WI38 (cell line): ENCODE measurements around the gene RIPOR3.
"Not testable (repeated sequence)": the region's sequence is repeated elsewhere in the genome, so short reads cannot be mapped to it uniquely, and the experiment has no call there.

Experiments
- H3K4me3 ChIP-seq: 2 replicates; pipeline ENCODE4 v1.5.1; 2011; ENCODE audit warnings: low read depth, mild to moderate bottlenecking, control low read depth, low read length
- TF ChIP-seq, protein P1 (sequence below): IDR thresholded peaks from 2 replicates; pipeline ENCODE4 v1.5.1; 2012; ENCODE audit warnings: low read depth, mild to moderate bottlenecking, control low read depth, low read length

The RIPOR3 gene

DNA sequence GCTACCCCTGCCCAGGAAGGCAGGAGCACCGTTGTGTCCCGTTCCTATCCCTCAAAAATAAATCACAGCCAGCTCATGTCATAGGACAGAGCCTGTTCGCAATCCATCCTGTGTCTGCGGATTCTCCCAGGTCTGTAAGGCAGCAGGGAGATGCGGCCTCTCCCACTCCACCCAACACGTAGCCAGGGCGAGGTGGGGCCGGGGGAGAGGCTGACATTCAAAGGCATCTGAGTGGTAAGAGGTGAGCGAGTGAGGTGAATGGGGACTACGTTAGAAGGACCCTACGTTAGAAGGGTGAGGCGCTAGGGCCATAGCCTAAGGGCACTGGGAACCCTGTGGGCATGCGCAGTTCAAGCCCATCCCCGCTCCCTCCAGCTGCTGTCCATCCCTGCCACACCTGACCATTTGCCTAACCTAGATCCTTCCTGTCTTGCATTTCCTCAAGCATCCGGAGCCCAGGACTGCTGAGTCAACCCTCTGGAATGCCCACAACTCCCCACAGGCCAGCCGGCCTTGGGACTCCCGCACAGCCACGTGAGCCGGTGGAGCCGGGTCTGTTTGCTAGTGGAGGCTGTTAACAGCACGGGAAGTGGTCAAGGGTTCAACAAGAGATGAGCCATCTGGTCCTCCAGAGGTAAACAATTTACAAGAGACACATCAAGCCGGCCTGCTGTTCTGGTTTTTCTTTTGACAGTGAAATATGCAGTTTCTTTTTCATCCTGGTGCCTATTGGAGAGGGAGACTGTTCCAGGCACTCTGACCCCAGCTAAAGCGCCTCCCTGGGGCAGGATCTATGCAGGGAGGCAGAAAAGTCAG lies 45.9 kb downstream of the RIPOR3 start:
- TF ChIP-seq, protein P1, sequence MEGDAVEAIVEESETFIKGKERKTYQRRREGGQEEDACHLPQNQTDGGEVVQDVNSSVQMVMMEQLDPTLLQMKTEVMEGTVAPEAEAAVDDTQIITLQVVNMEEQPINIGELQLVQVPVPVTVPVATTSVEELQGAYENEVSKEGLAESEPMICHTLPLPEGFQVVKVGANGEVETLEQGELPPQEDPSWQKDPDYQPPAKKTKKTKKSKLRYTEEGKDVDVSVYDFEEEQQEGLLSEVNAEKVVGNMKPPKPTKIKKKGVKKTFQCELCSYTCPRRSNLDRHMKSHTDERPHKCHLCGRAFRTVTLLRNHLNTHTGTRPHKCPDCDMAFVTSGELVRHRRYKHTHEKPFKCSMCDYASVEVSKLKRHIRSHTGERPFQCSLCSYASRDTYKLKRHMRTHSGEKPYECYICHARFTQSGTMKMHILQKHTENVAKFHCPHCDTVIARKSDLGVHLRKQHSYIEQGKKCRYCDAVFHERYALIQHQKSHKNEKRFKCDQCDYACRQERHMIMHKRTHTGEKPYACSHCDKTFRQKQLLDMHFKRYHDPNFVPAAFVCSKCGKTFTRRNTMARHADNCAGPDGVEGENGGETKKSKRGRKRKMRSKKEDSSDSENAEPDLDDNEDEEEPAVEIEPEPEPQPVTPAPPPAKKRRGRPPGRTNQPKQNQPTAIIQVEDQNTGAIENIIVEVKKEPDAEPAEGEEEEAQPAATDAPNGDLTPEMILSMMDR, result no peak

DNA sequence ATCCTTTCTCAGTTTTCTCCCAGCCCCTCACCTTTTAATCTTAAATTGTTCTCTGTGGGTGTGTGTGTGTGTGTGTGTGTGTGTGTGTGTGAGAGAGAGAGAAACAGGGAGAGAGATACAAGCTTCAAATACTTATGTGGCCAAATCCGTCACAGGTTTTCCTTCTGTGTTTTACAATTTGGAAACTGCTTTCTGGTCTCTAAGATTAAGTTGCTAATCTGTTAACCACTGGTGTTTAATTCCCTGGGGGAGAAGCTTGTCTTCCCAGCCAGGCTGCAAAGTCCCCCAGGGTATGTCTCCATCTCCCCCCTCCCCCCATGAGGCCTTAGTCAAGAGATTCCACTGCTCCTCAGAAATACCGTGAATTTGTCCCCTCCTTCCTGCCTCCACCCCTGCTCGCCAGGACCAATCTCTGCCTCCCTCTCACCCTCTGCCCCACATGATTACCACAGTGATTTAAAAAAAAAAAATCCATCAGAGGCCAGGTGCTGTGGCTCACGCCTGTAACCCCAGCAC lies 49.0 kb downstream of the RIPOR3 start:
- TF ChIP-seq, protein P1, result no peak
- H3K4me3 ChIP-seq, result no peak overlapping the region

More for the DNA sequence above, 45.9 kb downstream of the RIPOR3 start:
- no peak overlapping the region for H3K4me3 ChIP-seq

- H3K4me3 ChIP-seq, result not testable (repeated sequence)
Measured at GRCh38 chr20:50641625-50642287, 49.6 kb downstream of the RIPOR3 start.

DNA sequence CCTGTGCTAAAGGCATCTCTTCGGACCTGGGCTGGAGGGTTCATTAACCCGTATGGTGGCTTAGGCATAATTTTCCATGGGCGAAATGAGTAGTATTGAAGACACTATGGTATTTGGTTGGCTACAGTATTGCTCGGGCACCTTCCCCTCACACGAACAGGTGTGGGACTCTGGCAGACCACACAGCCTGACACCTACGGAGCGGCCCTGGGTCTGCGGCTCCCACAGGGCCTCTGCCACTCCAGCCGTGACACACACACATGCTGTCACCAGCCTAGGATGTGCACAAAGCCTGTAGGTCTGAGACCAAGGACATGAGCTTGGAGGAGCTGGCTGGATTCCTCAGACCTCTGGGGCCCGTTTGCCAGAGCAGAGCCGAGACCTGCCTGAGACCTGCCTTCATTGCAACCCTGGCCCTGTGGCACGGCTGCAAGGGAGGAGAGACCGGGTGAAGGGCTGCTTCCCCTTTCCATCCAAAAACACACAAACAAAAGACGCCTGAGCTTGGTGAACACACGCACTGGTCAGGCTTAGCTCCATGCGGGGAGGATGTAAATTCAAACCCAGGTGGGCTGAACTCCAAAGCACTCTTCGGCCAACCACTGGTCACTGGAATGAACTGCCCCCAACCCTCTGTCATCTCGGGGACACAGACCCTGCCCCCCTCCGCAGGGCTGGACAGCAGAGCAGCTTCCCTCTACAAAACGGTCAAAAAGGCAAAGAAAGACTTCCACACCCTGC lies 51.2 kb downstream of the RIPOR3 start:
- H3K4me3 ChIP-seq, result not testable (repeated sequence)

DNA sequence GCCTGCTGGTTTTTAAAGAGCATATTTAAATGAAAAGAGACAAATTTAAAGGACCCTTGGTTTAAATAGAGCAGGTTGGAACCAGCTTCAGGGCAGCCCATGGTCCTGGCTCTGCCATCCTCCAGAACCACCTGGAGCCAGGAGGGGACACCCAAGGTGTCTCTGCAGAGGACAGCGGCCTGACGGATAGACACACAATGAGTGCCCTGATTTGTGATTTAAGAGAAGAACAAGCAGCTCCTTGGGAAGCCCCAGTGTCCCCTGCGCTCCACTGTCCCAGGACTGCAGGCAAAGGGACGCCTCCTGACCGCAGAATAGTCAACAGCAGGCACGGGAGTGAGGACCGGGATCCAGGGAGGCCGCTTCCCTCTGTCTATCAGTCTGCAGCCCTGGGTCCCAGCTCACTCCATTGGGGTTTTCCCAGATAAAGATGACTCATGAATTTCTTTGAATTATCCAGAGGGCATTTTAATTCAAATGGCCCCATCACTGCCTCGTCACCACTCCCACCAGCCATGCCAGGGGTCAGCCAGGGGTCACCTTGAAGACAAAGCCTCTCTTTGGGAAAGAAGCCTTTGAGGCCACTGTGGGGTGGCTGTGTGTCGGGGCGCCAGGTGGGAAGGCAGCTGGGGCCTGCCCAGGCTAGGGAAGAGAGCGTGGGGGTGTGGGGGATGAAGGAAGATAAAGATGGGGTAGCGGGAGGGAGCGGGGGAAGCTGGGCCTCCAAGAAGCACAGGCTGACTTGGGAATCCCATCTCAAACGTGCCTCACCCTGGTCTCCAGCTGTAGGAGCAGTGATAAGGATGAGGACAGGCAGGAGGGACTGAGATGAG lies 53.1 kb downstream of the RIPOR3 start:
- H3K4me3 ChIP-seq, result not testable (repeated sequence)

DNA sequence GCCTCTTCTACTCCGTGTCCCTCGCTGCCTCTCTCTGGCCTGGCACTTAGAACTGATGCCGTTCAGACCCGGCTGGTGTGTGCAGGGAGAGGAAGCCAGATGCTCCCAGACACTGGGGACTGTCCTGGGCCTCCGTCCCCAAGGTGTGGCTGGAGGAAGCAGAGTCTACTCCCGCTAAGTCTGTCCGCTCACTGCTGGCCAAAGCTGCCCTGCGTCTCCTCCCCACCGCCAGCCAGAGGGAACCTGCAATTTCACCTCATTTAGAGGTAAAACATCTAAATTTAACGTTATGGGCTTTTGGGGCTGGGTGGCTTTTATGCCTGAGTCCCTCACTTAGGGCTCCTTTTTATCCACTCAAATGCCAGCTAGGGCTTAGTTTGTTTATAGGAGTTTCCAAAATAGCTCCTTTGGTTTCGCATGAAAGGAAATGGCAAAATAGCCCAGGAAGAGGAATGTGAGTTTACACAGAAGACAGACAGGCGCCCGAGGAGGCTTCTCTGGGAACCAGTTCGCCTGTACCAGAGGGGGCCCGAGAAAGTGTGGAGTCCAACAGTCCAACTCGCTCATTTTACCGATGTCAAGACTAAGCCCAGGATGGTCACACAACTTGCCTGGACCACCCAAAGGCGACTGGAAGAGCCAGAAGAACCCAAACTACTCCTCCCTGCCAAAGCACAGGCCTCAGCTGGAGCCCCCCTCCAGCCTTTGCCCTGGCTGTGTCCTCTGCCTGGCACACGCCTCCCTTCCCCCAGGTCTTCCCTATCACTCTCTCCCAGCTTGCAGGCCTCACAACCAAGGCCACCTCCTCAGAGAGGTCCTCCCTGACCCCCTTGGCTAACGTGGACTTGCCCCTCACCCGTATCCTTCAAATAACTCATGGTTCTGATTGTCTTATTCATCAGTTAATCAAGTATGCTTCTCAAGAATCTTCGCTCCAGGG lies 54.5 kb downstream of the RIPOR3 start:
- H3K4me3 ChIP-seq, result peak overlapping the region; percentile 45
- TF ChIP-seq, protein P1, result no peak

- TF ChIP-seq, protein P1, result peak; percentile 97
Measured at GRCh38 chr20:50635676-50636600, 55.4 kb downstream of the RIPOR3 start.

More at GRCh38 chr20:50635676-50636600, 55.4 kb downstream of the RIPOR3 start:
- H3K4me3 ChIP-seq, result peak overlapping the region; percentile 45
